HEK293 (cell line): ENCODE results near the gene TBX15.

Experiments
- CTCF ChIA-PET: fragments of 350-600 bp; formaldehyde crosslinking; extraction: SDS; loops from one replicate; lab custom pipeline; 2021; ENCODE audit warnings: antibody characterized with exemption; lab: Yijun Ruan, JAX
- POLR2A ChIA-PET: fragments of 300-600 bp; formaldehyde crosslinking; extraction: SDS; loops from one replicate; lab custom pipeline; 2020; ENCODE audit warnings: antibody characterized with exemption, inconsistent platforms; lab: Yijun Ruan, JAX
- H3K27ac ChIP-seq: fragments of 200-500 bp; sonication (Bioruptor generic); 2 replicates; pipeline ENCODE4 v1.5.1; 2014; ENCODE audit warnings: low read depth, low read length, control low read depth, inconsistent platforms; ENCODE audit errors: extremely low read depth
- H3K36me3 ChIP-seq, 2 experiments: fragments of 200-500 bp in 1 of 2; sonication (Bioruptor generic) in 1 of 2; 1 replicate in 1 of 2; 2 replicates in 1 of 2; pipeline ENCODE4 v1.5.1; 2014 to 2017; ENCODE audit warnings: inconsistent platforms in 2 of 2, low read length in 2 of 2; ENCODE audit not compliant: control insufficient read depth in 2 of 2, insufficient read depth in 1 of 2
- H3K4me1 ChIP-seq: fragments of 200-500 bp; sonication (Bioruptor generic); 2 replicates; pipeline ENCODE4 v1.5.1; 2014; ENCODE audit warnings: mild to moderate bottlenecking, low read length, inconsistent platforms; ENCODE audit not compliant: control insufficient read depth, insufficient read depth
- H3K4me3 ChIP-seq: 2 replicates; pipeline ENCODE4 v1.5.1; 2011; ENCODE audit warnings: low read depth, mild to moderate bottlenecking, control low read depth, low read length, moderate library complexity
- H3K9me3 ChIP-seq: fragments of 200-500 bp; sonication (Bioruptor generic); 2 replicates; pipeline ENCODE4 v1.5.1; 2014; ENCODE audit warnings: low read depth, low read length, inconsistent platforms; ENCODE audit not compliant: control insufficient read depth, insufficient read depth
- ATF2 ChIP-seq: fragments of 450-650 bp; formaldehyde crosslinking; IDR thresholded peaks from 2 replicates; pipeline ENCODE4 v1.5.1; 2016; ENCODE audit warnings: missing biosample characterization, missing genetic modification characterization, low read depth
- HIC1 ChIP-seq: fragments of 450-650 bp; formaldehyde crosslinking; IDR thresholded peaks from 2 replicates; pipeline ENCODE4 v1.5.1; 2016; ENCODE audit warnings: missing biosample characterization, missing genetic modification characterization
- IKZF3 ChIP-seq: fragments of 450-650 bp; IDR thresholded peaks from 2 replicates; pipeline ENCODE4 v1.5.0; 2018; ENCODE audit warnings: missing biosample characterization, mild to moderate bottlenecking, missing genetic modification characterization, moderate library complexity
- KLF17 ChIP-seq: fragments of 450-650 bp; formaldehyde crosslinking; IDR thresholded peaks from 2 replicates; pipeline ENCODE4 v1.5.1; 2016; ENCODE audit warnings: missing biosample characterization, missing genetic modification characterization
- REPIN1 ChIP-seq: fragments of 450-650 bp; formaldehyde crosslinking; IDR thresholded peaks from 2 replicates; pipeline ENCODE4 v1.5.1; 2017; ENCODE audit warnings: missing biosample characterization, missing genetic modification characterization, low read depth
- SETDB1 ChIP-seq: IDR thresholded peaks from one replicate; pipeline ENCODE4 v1.6.1; 2017; ENCODE audit warnings: mild to moderate bottlenecking, low read length, moderate library complexity, mixed read lengths; ENCODE audit not compliant: insufficient read length
- ZBTB20 ChIP-seq: fragments of 450-650 bp; formaldehyde crosslinking; IDR thresholded peaks from 2 replicates; pipeline ENCODE4 v1.5.1; 2016; ENCODE audit warnings: missing biosample characterization, missing genetic modification characterization
- ZFP37 ChIP-seq: fragments of 450-650 bp; formaldehyde crosslinking; IDR thresholded peaks from 2 replicates; pipeline ENCODE4 v1.5.1; 2016; ENCODE audit warnings: missing biosample characterization, missing genetic modification characterization
- ZNF10 ChIP-seq: fragments of 450-650 bp; formaldehyde crosslinking; IDR thresholded peaks from 2 replicates; pipeline ENCODE4 v1.5.1; 2017; ENCODE audit warnings: missing biosample characterization, missing genetic modification characterization
- ZNF16 ChIP-seq: fragments of 450-650 bp; formaldehyde crosslinking; IDR thresholded peaks from 2 replicates; pipeline ENCODE4 v1.5.1; 2016; ENCODE audit warnings: low read depth, missing biosample characterization, missing genetic modification characterization
- ZNF19 ChIP-seq: fragments of 450-650 bp; formaldehyde crosslinking; IDR thresholded peaks from 2 replicates; pipeline ENCODE4; 2016; ENCODE audit warnings: missing biosample characterization, missing genetic modification characterization, low read depth
- ZNF223 ChIP-seq: fragments of 450-650 bp; formaldehyde crosslinking; IDR thresholded peaks from 2 replicates; pipeline ENCODE4 v1.5.1; 2016; ENCODE audit warnings: missing biosample characterization, missing genetic modification characterization
- ZNF266 ChIP-seq: fragments of 450-650 bp; formaldehyde crosslinking; IDR thresholded peaks from 2 replicates; pipeline ENCODE4 v1.5.1; 2016; ENCODE audit warnings: missing biosample characterization, missing genetic modification characterization, low read depth
- ZNF302 ChIP-seq: fragments of 450-650 bp; formaldehyde crosslinking; IDR thresholded peaks from 2 replicates; pipeline ENCODE4 v1.5.1; 2016; ENCODE audit warnings: missing biosample characterization, missing genetic modification characterization, low read depth
- ZNF394 ChIP-seq: fragments of 450-650 bp; formaldehyde crosslinking; IDR thresholded peaks from 2 replicates; pipeline ENCODE4 v1.5.1; 2016; ENCODE audit warnings: missing biosample characterization, missing genetic modification characterization, mild to moderate bottlenecking, moderate library complexity, borderline replicate concordance
- ZNF473 ChIP-seq: fragments of 450-650 bp; formaldehyde crosslinking; IDR thresholded peaks from 2 replicates; pipeline ENCODE4 v1.5.1; 2017; ENCODE audit warnings: missing biosample characterization, missing genetic modification characterization
- ZNF558 ChIP-seq: fragments of 450-650 bp; formaldehyde crosslinking; IDR thresholded peaks from 2 replicates; pipeline ENCODE4 v1.5.1; 2016; ENCODE audit warnings: missing biosample characterization, missing genetic modification characterization
- ZNF629 ChIP-seq: fragments of 450-650 bp; formaldehyde crosslinking; IDR thresholded peaks from 2 replicates; pipeline ENCODE4 v1.5.1; 2017; ENCODE audit warnings: missing biosample characterization, missing genetic modification characterization
- ZNF664 ChIP-seq: fragments of 450-650 bp; formaldehyde crosslinking; IDR thresholded peaks from 2 replicates; pipeline ENCODE4 v1.5.1; 2016; ENCODE audit warnings: missing biosample characterization, missing genetic modification characterization
- ZNF670 ChIP-seq: fragments of 450-650 bp; formaldehyde crosslinking; IDR thresholded peaks from 2 replicates; pipeline ENCODE4 v1.5.1; 2016; ENCODE audit warnings: missing biosample characterization, missing genetic modification characterization, low read depth
- ZNF792 ChIP-seq: fragments of 450-650 bp; formaldehyde crosslinking; IDR thresholded peaks from 2 replicates; pipeline ENCODE4 v1.5.1; 2016; ENCODE audit warnings: missing biosample characterization, missing genetic modification characterization
- ZXDB ChIP-seq: fragments of 450-650 bp; formaldehyde crosslinking; IDR thresholded peaks from 2 replicates; pipeline ENCODE4 v1.5.1; 2016; ENCODE audit warnings: missing biosample characterization, missing genetic modification characterization
- TF ChIP-seq, protein P1 (sequence below): fragments of 450-650 bp; formaldehyde crosslinking; IDR thresholded peaks from 2 replicates; pipeline ENCODE4 v1.5.1; 2017; ENCODE audit warnings: missing biosample characterization, missing genetic modification characterization

The TBX15 gene

DNA sequence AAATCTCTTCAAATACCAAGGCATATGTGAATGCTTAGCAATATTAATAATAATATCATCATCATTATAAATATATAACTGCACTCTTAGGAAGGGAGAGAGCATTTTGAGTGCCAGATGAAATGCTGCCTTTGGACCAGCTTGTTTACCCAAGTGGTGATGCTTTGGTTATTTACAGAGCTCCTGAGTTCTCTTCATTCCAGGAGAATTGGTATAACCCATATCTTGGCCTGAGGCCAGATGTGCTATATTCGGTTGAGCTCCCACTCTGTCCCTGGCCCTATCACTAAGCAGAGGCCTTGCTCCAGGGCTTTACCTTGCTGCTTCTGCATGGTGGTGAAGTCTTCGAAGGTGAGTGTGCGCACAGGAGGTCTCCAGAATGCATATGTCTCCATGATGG, 89.4 kb downstream of the TBX15 start (continued):
- TF ChIP-seq ZNF629 (tag by site-specific recombination), result no peak
- TF ChIP-seq ZXDB (tag by site-specific recombination), result no peak
- no peak for TF ChIP-seq KLF17
- no peak for TF ChIP-seq ZNF223 (tag by site-specific recombination)

GRCh38 chr1:118896416-118896815, 91.7 kb downstream of the TBX15 start:
- POLR2A ChIA-PET, result no interaction called here
- CTCF ChIA-PET, result no interaction called here
- no peaks in the 10 kb centered on the region for H3K36me3 ChIP-seq
- TF ChIP-seq IKZF3 (tag by site-specific recombination) (no peak), ZNF792 (tag by site-specific recombination) (no peak), ZFP37 (no peak), ZNF394 (tag by site-specific recombination) (no peak), ZBTB20 (tag by site-specific recombination) (no peak), ZNF10 (tag by site-specific recombination) (no peak), ZNF16 (tag by site-specific recombination) (no peak), SETDB1 (no peak), ZNF302 (tag by site-specific recombination) (no peak), ZNF670 (tag by site-specific recombination) (no peak), ZNF19 (tag by site-specific recombination) (no peak), ZNF266 (tag by site-specific recombination) (no peak), REPIN1 (tag by site-specific recombination) (no peak), HIC1 (tag by site-specific recombination) (no peak), ZNF558 (tag by site-specific recombination) (no peak), ZNF473 (no peak)
- TF ChIP-seq, protein P1, sequence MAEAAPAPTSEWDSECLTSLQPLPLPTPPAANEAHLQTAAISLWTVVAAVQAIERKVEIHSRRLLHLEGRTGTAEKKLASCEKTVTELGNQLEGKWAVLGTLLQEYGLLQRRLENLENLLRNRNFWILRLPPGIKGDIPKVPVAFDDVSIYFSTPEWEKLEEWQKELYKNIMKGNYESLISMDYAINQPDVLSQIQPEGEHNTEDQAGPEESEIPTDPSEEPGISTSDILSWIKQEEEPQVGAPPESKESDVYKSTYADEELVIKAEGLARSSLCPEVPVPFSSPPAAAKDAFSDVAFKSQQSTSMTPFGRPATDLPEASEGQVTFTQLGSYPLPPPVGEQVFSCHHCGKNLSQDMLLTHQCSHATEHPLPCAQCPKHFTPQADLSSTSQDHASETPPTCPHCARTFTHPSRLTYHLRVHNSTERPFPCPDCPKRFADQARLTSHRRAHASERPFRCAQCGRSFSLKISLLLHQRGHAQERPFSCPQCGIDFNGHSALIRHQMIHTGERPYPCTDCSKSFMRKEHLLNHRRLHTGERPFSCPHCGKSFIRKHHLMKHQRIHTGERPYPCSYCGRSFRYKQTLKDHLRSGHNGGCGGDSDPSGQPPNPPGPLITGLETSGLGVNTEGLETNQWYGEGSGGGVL, result no peak
- H3K27ac ChIP-seq, result no peak overlapping the region
- H3K4me3 ChIP-seq, result no peak overlapping the region
- no peaks in the 10 kb centered on the region for H3K4me1 ChIP-seq
- no peaks in the 10 kb centered on the region for H3K9me3 ChIP-seq

DNA sequence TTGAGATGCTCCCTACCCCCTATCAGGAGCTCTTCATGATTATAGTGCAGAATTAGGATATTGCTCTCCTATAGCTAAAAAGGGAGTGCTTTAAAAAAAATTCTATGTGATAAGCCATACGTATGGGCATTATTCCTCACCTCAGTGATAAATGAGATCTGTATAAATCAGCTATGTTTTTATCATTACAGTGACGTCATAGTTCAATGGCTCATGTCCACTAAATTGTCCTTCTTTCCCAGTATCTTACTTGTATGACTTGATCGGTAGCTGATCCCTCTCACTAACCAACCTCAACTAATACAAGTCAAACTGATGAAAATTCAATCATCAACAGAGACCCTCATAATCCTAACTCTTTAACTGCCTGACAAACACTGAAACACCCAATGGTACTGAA, 93.3 kb downstream of the TBX15 start:
- Histone ChIP-seq H3K9me3 (no peaks in the 10 kb centered on the region), H3K4me3 (no peak overlapping the region), H3K4me1 (no peaks in the 10 kb centered on the region), H3K27ac (no peak overlapping the region), H3K36me3 (no peaks in the 10 kb centered on the region)
- no peak for TF ChIP-seq ZNF664 (tag by site-specific recombination)
- TF ChIP-seq ATF2 (tag by site-specific recombination), result peak; percentile 51; the same call in 1 of the 2 replicates
- ChIA-PET POLR2A (interaction anchor here (0.5 kb wide), 1 partner anchor 11 kb away, joined by 3 read pairs; no protein-coding TSS in a partner anchor), CTCF (interaction anchor here (0.7 kb wide), 1 partner anchor 128 kb away, joined by 3 read pairs; no protein-coding TSS in a partner anchor)
